HepG2 (cell line): ENCODE results near the gene TMEM269. TPM values are rescaled to one million over a fixed set of nuclear protein-coding genes. Genes with fewer than 3 reads are reported as not detected.

ENCODE experiments used
- ATAC-seq: fragments of 200-7000 bp; cut with Tn5 transposase; 3 replicates; pipeline ENCODE4 v1.9.1; 2020; ENCODE audit warnings: mild to moderate bottlenecking, moderate library complexity
- BruUV-seq: library from RNA; stranded (reverse); fragments of 400-500 nt; replicated peaks from 2 replicates; lab custom pipeline; 2021; lab: Mats Ljungman, UMichigan
- CTCF ChIA-PET: fragments of 300-600 bp; formaldehyde crosslinking; extraction: SDS; loops from one replicate; lab custom pipeline; 2021; ENCODE audit warnings: low total read pairs, inconsistent platforms, low intra/inter-chr PET ratio; lab: Yijun Ruan, JAX
- POLR2A ChIA-PET: fragments of 350-600 bp; sonication (Branson Sonifier 250); formaldehyde crosslinking; loops from one replicate; lab custom pipeline; 2020; ENCODE audit warnings: antibody characterized with exemption, inconsistent platforms; lab: Yijun Ruan, JAX
- DNase-seq: peaks from one replicate; pipeline ENCODE4 v3.0.0-alpha.2; 2015; ENCODE audit warnings: low spot score
- FAIRE-seq: peaks from 3 replicates; lab custom pipeline; 2011; peaks lifted over from hg19 to GRCh38; lab: Jason Lieb, UNC
- H2AFZ ChIP-seq: one replicate; pipeline ENCODE4 v1.6.1; 2011; ENCODE audit warnings: low read length, inconsistent platforms
- H3K27ac ChIP-seq: fragments of 300-600 bp; 3 replicates; pipeline ENCODE4 v1.8.0; 2011; ENCODE audit warnings: mixed run types, mild to moderate bottlenecking, mixed read lengths, low read length, inconsistent platforms; ENCODE audit not compliant: insufficient read depth; ENCODE audit errors: extremely low read length
- H3K27me3 ChIP-seq, 2 experiments: fragments of 200-600 bp in 1 of 2; 2 replicates in 1 of 2; 3 replicates in 1 of 2; pipeline versions ENCODE4 v1.6.0 to v1.8.0; 2011; ENCODE audit warnings: low read length in 2 of 2, mild to moderate bottlenecking in 2 of 2, moderate library complexity in 2 of 2, inconsistent platforms in 1 of 2; ENCODE audit not compliant: insufficient read depth in 2 of 2, control insufficient read depth in 1 of 2
- H3K36me3 ChIP-seq, 2 experiments: fragments of 200-600 bp in 1 of 2; replicated peaks in 1 of 2; 2 replicates in 1 of 2; 3 replicates in 1 of 2; pipeline versions ENCODE4 v1.5.1 to v1.8.0; 2011; ENCODE audit warnings: low read length in 2 of 2, inconsistent platforms in 1 of 2; ENCODE audit not compliant: insufficient read depth in 2 of 2, control insufficient read depth in 1 of 2
- H3K4me1 ChIP-seq: 2 replicates; pipeline ENCODE4 v1.5.1; 2012; ENCODE audit warnings: low read length, inconsistent platforms; ENCODE audit not compliant: insufficient read depth
- H3K4me2 ChIP-seq: 2 replicates; pipeline ENCODE4 v1.6.0; 2011; ENCODE audit warnings: low read depth, low read length, inconsistent platforms
- H3K4me3 ChIP-seq, 3 experiments: fragments of 200-600 bp in 1 of 3; sonication (generic), shearing (Covaris generic) in 1 of 3; replicated peaks in 1 of 3; 2 replicates each; pipeline ENCODE4 v1.5.1; 2011 to 2016; ENCODE audit warnings: low read length in 3 of 3, inconsistent platforms in 2 of 3, low read depth in 2 of 3, mild to moderate bottlenecking in 2 of 3, control low read depth in 1 of 3, mixed read lengths in 1 of 3; ENCODE audit not compliant: insufficient read depth in 1 of 3
- H3K79me2 ChIP-seq: one replicate; pipeline ENCODE4 v1.6.1; 2011; ENCODE audit warnings: low read length, inconsistent platforms; ENCODE audit not compliant: insufficient read depth
- H3K9ac ChIP-seq: 2 replicates; pipeline ENCODE4 v1.6.0; 2011; ENCODE audit warnings: mild to moderate bottlenecking, low read depth, low read length, inconsistent platforms; ENCODE audit not compliant: insufficient read depth
- H3K9me3 ChIP-seq: 2 replicates; pipeline ENCODE4 v1.5.1; 2012; ENCODE audit warnings: mild to moderate bottlenecking, low read length
- H4K20me1 ChIP-seq: 2 replicates; pipeline ENCODE4 v1.6.0; 2011; ENCODE audit warnings: inconsistent platforms, mild to moderate bottlenecking, low read length, moderate library complexity; ENCODE audit not compliant: insufficient read depth
- CENPT ChIP-seq: sonication (generic); formaldehyde crosslinking; IDR thresholded peaks from 2 replicates; pipeline ENCODE4 v1.8.0; 2022; ENCODE audit warnings: low read depth, mild to moderate bottlenecking, moderate library complexity, missing genetic modification reagents
- EZH2 ChIP-seq: conservative IDR thresholded peaks from 2 replicates; pipeline ENCODE4 v1.6.1; 2012; ENCODE audit warnings: mild to moderate bottlenecking, low read depth, low read length, moderate library complexity
- RXRB ChIP-seq: IDR thresholded peaks from 2 replicates; pipeline ENCODE4 v1.6.1; 2016; ENCODE audit warnings: borderline replicate concordance, missing genetic modification reagents, missing compliant biosample characterization
- ZBED4 ChIP-seq: sonication (generic); formaldehyde crosslinking; IDR thresholded peaks from 2 replicates; pipeline ENCODE4 v1.4.0; 2020; ENCODE audit warnings: missing genetic modification reagents, borderline replicate concordance
- ZEB1 ChIP-seq: IDR thresholded peaks from 2 replicates; pipeline ENCODE4 v1.6.1; 2012; ENCODE audit warnings: mild to moderate bottlenecking, low read depth, inconsistent platforms; ENCODE audit not compliant: insufficient replicate concordance
- ZFP36L1 ChIP-seq: sonication (generic); formaldehyde crosslinking; IDR thresholded peaks from 2 replicates; pipeline ENCODE4 v1.8.0; 2022; ENCODE audit warnings: mild to moderate bottlenecking, missing genetic modification reagents, moderate library complexity
- ZNF274 ChIP-seq: sonication (generic); formaldehyde crosslinking; IDR thresholded peaks from 2 replicates; pipeline ENCODE4 v1.5.1; 2020; ENCODE audit warnings: mild to moderate bottlenecking, missing genetic modification reagents
- ZNF512B ChIP-seq: sonication (generic); formaldehyde crosslinking; IDR thresholded peaks from 2 replicates; pipeline ENCODE4 v1.5.1; 2020; ENCODE audit warnings: missing genetic modification reagents, mild to moderate bottlenecking, borderline replicate concordance
- ZSCAN9 ChIP-seq: IDR thresholded peaks from 2 replicates; pipeline ENCODE4 v1.6.1; 2016; ENCODE audit warnings: borderline replicate concordance
- WGBS: methylation state at CpG from one replicate; pipeline ENCODE4 v1.1.6; 2017; ENCODE audit warnings: low lambda C conversion rate; 5-methylcytosine and 5-hydroxymethylcytosine counted together
- in situ Hi-C: cut with HindIII; loops from 2 replicates; pipeline ENCODE4 v1.10.0; 2017; ENCODE audit warnings: low pct_unique_long_range_greater_than_20kb; ENCODE audit not compliant: extremely low pct_ligation_motif_present
- intact Hi-C: fragments of 100-400 bp; cut with micrococcal nuclease; formaldehyde crosslinking; loops from one replicate; pipeline ENCODE4 v1.10.0; 2022; ENCODE audit not compliant: unreplicated experiment
- polyA plus RNA-seq, 8 experiments: library from polyadenylated mRNA; depleted of rRNA in 3 of 8; stranded (reverse) in 7 of 8; unstranded in 1 of 8; fragments of >200 nt; fragmentation: Illumina TruSeq in 4 of 8; extraction: Trizol in 4 of 8; gene quantifications; 2 replicates each; pipeline versions ENCODE4 v1.2.1 to v1.2.3, GENCODE V29; 2011 to 2016; ENCODE audit warnings: low read depth in 4 of 8, missing spikeins in 1 of 8, mixed read lengths in 1 of 8; ENCODE audit not compliant: insufficient read depth in 1 of 8
- total RNA-seq, 5 experiments: library from RNA; depleted of rRNA; stranded (reverse); fragments of >200 nt; fragmentation: Illumina TruSeq; extraction: Trizol; gene quantifications; 2 replicates each; pipeline ENCODE4 v1.2.3, GENCODE V29; 2016; ENCODE audit warnings: low read depth in 1 of 5
- TF ChIP-seq, protein P1 (sequence below): sonication (generic); formaldehyde crosslinking; IDR thresholded peaks from 2 replicates; pipeline ENCODE4 v1.4.0; 2020; ENCODE audit warnings: missing genetic modification reagents, borderline replicate concordance

TMEM269 gene
- total and polyA plus RNA-seq, 2 of the 13 experiments (the other 11 are each of a cell fraction or from before 2014, with no cell fraction given) = 0.15 to 0.21 TPM

- no peak for TF ChIP-seq EZH2
Observed at GRCh38 chr1:42784946-42785693, at the start of gene TMEM269 (continued).

DNA sequence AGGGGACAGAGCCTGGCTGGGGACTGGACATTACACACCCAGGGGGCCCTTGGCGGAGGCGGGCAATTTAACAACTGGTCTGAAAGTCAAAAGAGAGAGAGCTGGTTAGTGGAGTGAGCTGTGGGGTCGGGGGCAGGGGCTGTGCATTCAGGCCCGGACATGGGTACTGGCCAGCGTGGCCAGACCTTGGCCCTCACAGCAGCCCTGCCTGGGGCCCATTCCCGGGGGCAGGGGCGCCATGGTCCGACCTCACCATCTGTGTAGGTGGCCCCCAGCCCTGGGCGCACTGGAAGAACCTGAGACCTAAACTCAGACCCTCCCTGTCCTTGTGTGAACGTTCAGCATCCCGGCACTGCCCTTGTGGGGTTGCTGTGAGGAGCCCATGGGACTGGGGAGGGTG, 49.7 kb upstream of the TMEM269 start:
- POLR2A ChIA-PET = no interaction called here
- FAIRE-seq = no peak
- intact Hi-C loops = no loop called here
- no peak for TF ChIP-seq CENPT (CRISPR knock-in tag)
- no peak for TF ChIP-seq ZEB1
- TF ChIP-seq ZSCAN9 (CRISPR knock-in tag) = no peak
- no peak for TF ChIP-seq RXRB (CRISPR knock-in tag)
- no peak for TF ChIP-seq ZNF512B (CRISPR knock-in tag)
- TF ChIP-seq ZNF274 = no peak
- TF ChIP-seq, protein P1, sequence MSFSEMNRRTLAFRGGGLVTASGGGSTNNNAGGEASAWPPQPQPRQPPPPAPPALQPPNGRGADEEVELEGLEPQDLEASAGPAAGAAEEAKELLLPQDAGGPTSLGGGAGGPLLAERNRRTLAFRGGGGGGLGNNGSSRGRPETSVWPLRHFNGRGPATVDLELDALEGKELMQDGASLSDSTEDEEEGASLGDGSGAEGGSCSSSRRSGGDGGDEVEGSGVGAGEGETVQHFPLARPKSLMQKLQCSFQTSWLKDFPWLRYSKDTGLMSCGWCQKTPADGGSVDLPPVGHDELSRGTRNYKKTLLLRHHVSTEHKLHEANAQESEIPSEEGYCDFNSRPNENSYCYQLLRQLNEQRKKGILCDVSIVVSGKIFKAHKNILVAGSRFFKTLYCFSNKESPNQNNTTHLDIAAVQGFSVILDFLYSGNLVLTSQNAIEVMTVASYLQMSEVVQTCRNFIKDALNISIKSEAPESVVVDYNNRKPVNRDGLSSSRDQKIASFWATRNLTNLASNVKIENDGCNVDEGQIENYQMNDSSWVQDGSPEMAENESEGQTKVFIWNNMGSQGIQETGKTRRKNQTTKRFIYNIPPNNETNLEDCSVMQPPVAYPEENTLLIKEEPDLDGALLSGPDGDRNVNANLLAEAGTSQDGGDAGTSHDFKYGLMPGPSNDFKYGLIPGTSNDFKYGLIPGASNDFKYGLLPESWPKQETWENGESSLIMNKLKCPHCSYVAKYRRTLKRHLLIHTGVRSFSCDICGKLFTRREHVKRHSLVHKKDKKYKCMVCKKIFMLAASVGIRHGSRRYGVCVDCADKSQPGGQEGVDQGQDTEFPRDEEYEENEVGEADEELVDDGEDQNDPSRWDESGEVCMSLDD (CRISPR knock-in tag) = no peak
- no peak for TF ChIP-seq ZFP36L1 (CRISPR knock-in tag)
- TF ChIP-seq ZBED4 = no peak

More for the DNA sequence above, 49.7 kb upstream of the TMEM269 start:
- no peak overlapping the region for H3K27ac ChIP-seq
- WGBS = 95% methylated on average over 3 of the region's 11 CpGs
- no peak for DNase-seq
- H3K9ac ChIP-seq = no peak overlapping the region
- no peaks in the 10 kb centered on the region for H3K36me3 ChIP-seq
- H2AFZ ChIP-seq = no peak overlapping the region
- no peak for ATAC-seq
- no TSS peak for BruUV-seq
- in situ Hi-C loops = loop anchor here (25.0 kb wide), 1 partner anchor 398 kb away; the partner anchor contains the start of gene FOXJ3
- CTCF ChIA-PET = no interaction called here
- no peaks in the 10 kb centered on the region for H3K9me3 ChIP-seq
- no peak overlapping the region for H3K4me2 ChIP-seq
- H3K27me3 ChIP-seq = no peaks in the 10 kb centered on the region
- H3K4me1 ChIP-seq = peaks cover 56% of the 10 kb centered on the region
- no peaks in the 10 kb centered on the region for H4K20me1 ChIP-seq
- no peak overlapping the region for H3K4me3 ChIP-seq
- H3K79me2 ChIP-seq = no peaks in the 10 kb centered on the region
